Fibroblast of upper back skin (primary cell): ENCODE results near the gene CNBD2.
"Not testable (repeated sequence)": the region's sequence is repeated elsewhere in the genome, so short reads cannot be mapped to it uniquely, and the experiment has no call there.

ENCODE experiments used
- DNase-seq: peaks from one replicate; pipeline ENCODE4 v3.0.0-alpha.2; 2013

The CNBD2 gene

GRCh38 chr20:35967979-35968640, at the start of gene CNBD2:
Gene CNBD2, plus strand, starts transcription at chr20:35968590. Its CDS starts 173 bp downstream, at chr20:35968763.
- DNase-seq = no peak

- no peak for DNase-seq
Observed at GRCh38 chr20:35920523-35920922, 47.9 kb upstream of the CNBD2 start.

GRCh38 chr20:35929301-35929700, 39.1 kb upstream of the CNBD2 start:
- no peak for DNase-seq

- DNase-seq = no peak
Observed at GRCh38 chr20:35934050-35934449, 34.3 kb upstream of the CNBD2 start.

- no peak for DNase-seq
Observed at GRCh38 chr20:35939264-35939663, 29.1 kb upstream of the CNBD2 start.

GRCh38 chr20:35941620-35942019, 26.8 kb upstream of the CNBD2 start:
- no peak for DNase-seq

- no peak for DNase-seq
Observed at GRCh38 chr20:35942243-35942642, 26.1 kb upstream of the CNBD2 start.

- no peak for DNase-seq
Observed at GRCh38 chr20:35947489-35947888, 20.9 kb upstream of the CNBD2 start.

GRCh38 chr20:35947907-35948306, 20.5 kb upstream of the CNBD2 start:
- DNase-seq = peak; percentile 10

GRCh38 chr20:35950093-35950492, 18.3 kb upstream of the CNBD2 start:
- no peak for DNase-seq

- not testable (repeated sequence) for DNase-seq
Observed at GRCh38 chr20:35952080-35952479, 16.3 kb upstream of the CNBD2 start.

GRCh38 chr20:35952480-35953386, 15.7 kb upstream of the CNBD2 start:
- peak; percentile 18 for DNase-seq

- DNase-seq = peak; percentile 16
Observed at GRCh38 chr20:35953387-35954199, 14.8 kb upstream of the CNBD2 start.

- peak; percentile 95 for DNase-seq
Observed at GRCh38 chr20:35954200-35954906, 14.0 kb upstream of the CNBD2 start, which contains the start of gene SCAND1. Gene SCAND1, minus strand, starts transcription at chr20:35954502. Its CDS starts 218 bp downstream, at chr20:35954284.

GRCh38 chr20:35954907-35955251, 13.5 kb upstream of the CNBD2 start:
- DNase-seq = peak; percentile 26

- no peak for DNase-seq
Observed at GRCh38 chr20:35956616-35957015, 11.8 kb upstream of the CNBD2 start.

GRCh38 chr20:35959291-35959690, 9.1 kb upstream of the CNBD2 start:
- not testable (repeated sequence) for DNase-seq

- DNase-seq = no peak
Observed at GRCh38 chr20:35963878-35964277, 4.5 kb upstream of the CNBD2 start.

- DNase-seq = no peak
Observed at GRCh38 chr20:35968930-35969329, 540 bp downstream of the CNBD2 start.

- DNase-seq = no peak
Observed at GRCh38 chr20:35971981-35972380, 3.6 kb downstream of the CNBD2 start.

- no peak for DNase-seq
Observed at GRCh38 chr20:35972462-35972861, 4.1 kb downstream of the CNBD2 start.

GRCh38 chr20:35974256-35974655, 5.9 kb downstream of the CNBD2 start:
- no peak for DNase-seq
